ENCODE data around the gene TSPAN9. TPM values are rescaled to one million over a fixed set of nuclear protein-coding genes. Genes with fewer than 3 reads are reported as not detected.

Gene TSPAN9
- total RNA-seq, 1 donor from 2014 or later = 40.9 TPM

DNA sequence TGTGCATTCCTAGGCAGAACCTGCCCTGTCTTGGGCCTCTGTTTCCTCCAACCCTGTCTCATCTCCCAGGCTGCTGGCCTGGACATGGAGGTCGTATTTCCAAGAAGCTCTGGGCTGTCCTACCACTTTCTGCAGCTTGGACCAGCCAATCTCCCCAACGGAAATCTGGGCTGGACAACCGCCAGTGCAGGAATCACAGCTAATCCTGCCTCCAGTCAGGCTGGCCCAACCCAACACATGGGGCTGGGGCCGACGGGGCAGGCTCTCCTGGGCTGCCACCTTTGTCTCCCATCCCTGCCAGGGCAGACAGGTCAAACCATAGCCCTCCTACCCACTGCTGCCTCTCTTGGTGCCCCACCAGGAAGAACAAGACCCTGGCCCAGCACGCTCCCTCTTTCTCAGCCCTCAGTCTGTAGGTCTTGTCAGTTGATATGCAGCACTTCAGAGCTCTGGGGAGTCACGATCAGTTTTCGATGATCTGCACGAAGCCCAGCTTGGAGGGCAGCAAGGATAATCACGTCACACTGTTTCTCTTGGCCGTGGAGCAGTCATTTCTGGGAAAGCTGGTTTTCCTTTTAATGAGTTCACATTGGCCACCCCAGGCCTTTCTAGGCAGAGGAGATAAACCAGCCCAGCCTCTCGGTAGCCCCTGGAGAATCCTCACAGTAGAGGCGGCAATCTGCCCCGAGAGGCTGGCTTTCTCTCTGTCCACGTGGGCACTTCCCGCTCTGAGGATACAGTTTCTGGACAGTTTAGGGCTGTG, 218.6 kb downstream of the TSPAN9 start:
- Mint-ChIP-seq H3K36me3 (ENCODE audit: low read depth, unreplicated experiment) (peaks cover 2% of the 10 kb centered on the region), H3K27me3 (ENCODE audit: low read depth, unreplicated experiment) (peaks cover 51% of the 10 kb centered on the region), H3K4me1 (ENCODE audit: low read depth, unreplicated experiment) (peaks cover 11% of the 10 kb centered on the region), H3K4me3 (ENCODE audit: unreplicated experiment) (no peak overlapping the region), H3K27ac (ENCODE audit: unreplicated experiment) (no peak overlapping the region), H3K9me3 (ENCODE audit: unreplicated experiment) (no peaks in the 10 kb centered on the region)
- Histone ChIP-seq H3K9ac (ENCODE audit: low read length) (no peak overlapping the region), H3K4me3 (ENCODE audit: insufficient read depth, low read depth, low read length) (no peak overlapping the region), H3K79me2 (ENCODE audit: insufficient read depth, low read length) (no peaks in the 10 kb centered on the region), H3K4me1 (ENCODE audit: insufficient read depth, low read length) (peaks cover 21% of the 10 kb centered on the region), H3K9me3 (ENCODE audit: insufficient read depth, low read depth, low read length) (no peaks in the 10 kb centered on the region), H3K27me3 (ENCODE audit: insufficient read depth, low read length) (no peaks in the 10 kb centered on the region), H3K36me3 (ENCODE audit: insufficient read depth, low read length) (no peaks in the 10 kb centered on the region), H2AFZ (ENCODE audit: low read depth, low read length) (no peak overlapping the region), H3K4me2 (ENCODE audit: low read length) (no peak overlapping the region), H3K27ac (ENCODE audit: low read depth, low read length) (no peak overlapping the region), H4K20me1 (ENCODE audit: insufficient read depth, low read length) (no peaks in the 10 kb centered on the region)
- no peak for TF ChIP-seq EZH2 (IDR thresholded peaks at IDR 0.05; ENCODE audit: insufficient read depth, low read length)
- TF ChIP-seq CTCF (IDR thresholded peaks at IDR 0.05; ENCODE audit: insufficient read depth, low read depth, low read length) = no peak
- DNase-seq (ENCODE audit: low read depth) (peak; percentile 10), FAIRE-seq (no peak)

- Histone ChIP-seq H3K27ac (ENCODE audit: low read depth, low read length) (no peak overlapping the region), H3K9me3 (ENCODE audit: insufficient read depth, low read depth, low read length) (no peaks in the 10 kb centered on the region), H3K4me1 (ENCODE audit: insufficient read depth, low read length) (peaks cover 22% of the 10 kb centered on the region), H3K9ac (ENCODE audit: low read length) (no peak overlapping the region), H4K20me1 (ENCODE audit: insufficient read depth, low read length) (no peaks in the 10 kb centered on the region), H2AFZ (ENCODE audit: low read depth, low read length) (no peak overlapping the region), H3K27me3 (ENCODE audit: insufficient read depth, low read length) (no peaks in the 10 kb centered on the region), H3K36me3 (ENCODE audit: insufficient read depth, low read length) (no peaks in the 10 kb centered on the region), H3K4me2 (ENCODE audit: low read length) (no peak overlapping the region), H3K4me3 (ENCODE audit: insufficient read depth, low read depth, low read length) (no peak overlapping the region), H3K79me2 (ENCODE audit: insufficient read depth, low read length) (no peaks in the 10 kb centered on the region)
- Mint-ChIP-seq H3K9me3 (ENCODE audit: unreplicated experiment) (no peaks in the 10 kb centered on the region), H3K27me3 (ENCODE audit: low read depth, unreplicated experiment) (peaks cover 51% of the 10 kb centered on the region), H3K36me3 (ENCODE audit: low read depth, unreplicated experiment) (peaks cover 2% of the 10 kb centered on the region), H3K4me1 (ENCODE audit: low read depth, unreplicated experiment) (peaks cover 11% of the 10 kb centered on the region), H3K27ac (ENCODE audit: unreplicated experiment) (no peak overlapping the region), H3K4me3 (ENCODE audit: unreplicated experiment) (no peak overlapping the region)
- TF ChIP-seq CTCF (IDR thresholded peaks at IDR 0.05; ENCODE audit: insufficient read depth, low read depth, low read length) (no peak), EZH2 (IDR thresholded peaks at IDR 0.05; ENCODE audit: insufficient read depth, low read length) (no peak)
- FAIRE-seq (no peak), DNase-seq (ENCODE audit: low read depth) (no peak)
Measured at GRCh38 chr12:3296409-3296701, 219.2 kb downstream of the TSPAN9 start.

DNA sequence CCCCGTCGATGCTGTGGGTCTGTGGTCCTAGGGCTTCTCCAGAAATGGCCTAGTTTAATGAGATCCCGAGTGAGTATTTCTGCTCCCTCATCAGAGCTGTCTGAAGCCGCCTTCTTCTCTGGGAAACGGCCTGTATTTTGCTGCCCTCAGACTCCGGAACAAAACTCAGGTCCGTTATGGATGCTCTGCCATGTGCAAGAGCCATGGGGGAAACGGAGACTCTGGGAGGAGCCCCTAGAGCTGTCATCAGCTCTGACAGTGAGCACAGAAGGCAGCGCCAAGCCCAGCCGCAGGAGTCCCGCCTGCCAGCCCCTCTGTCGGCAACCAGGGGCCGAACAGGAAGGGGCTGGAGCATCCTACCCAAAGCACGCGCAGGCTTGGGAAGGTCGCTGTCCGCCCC, 221.4 kb downstream of the TSPAN9 start:
- Mint-ChIP-seq H3K4me1 (ENCODE audit: low read depth, unreplicated experiment) (peaks cover 11% of the 10 kb centered on the region), H3K27me3 (ENCODE audit: low read depth, unreplicated experiment) (peaks cover 45% of the 10 kb centered on the region), H3K36me3 (ENCODE audit: low read depth, unreplicated experiment) (peaks cover 2% of the 10 kb centered on the region), H3K4me3 (ENCODE audit: unreplicated experiment) (no peak overlapping the region), H3K27ac (ENCODE audit: unreplicated experiment) (no peak overlapping the region), H3K9me3 (ENCODE audit: unreplicated experiment) (no peaks in the 10 kb centered on the region)
- H3K4me2 ChIP-seq (ENCODE audit: low read length) = no peak overlapping the region
- no peaks in the 10 kb centered on the region for H3K27me3 ChIP-seq (ENCODE audit: insufficient read depth, low read length)
- FAIRE-seq = no peak
- H4K20me1 ChIP-seq (ENCODE audit: insufficient read depth, low read length) = no peaks in the 10 kb centered on the region
- H3K27ac ChIP-seq (ENCODE audit: low read depth, low read length) = no peak overlapping the region
- no peaks in the 10 kb centered on the region for H3K79me2 ChIP-seq (ENCODE audit: insufficient read depth, low read length)
- TF ChIP-seq EZH2 (IDR thresholded peaks at IDR 0.05; ENCODE audit: insufficient read depth, low read length) = no peak
- no peaks in the 10 kb centered on the region for H3K36me3 ChIP-seq (ENCODE audit: insufficient read depth, low read length)
- peaks cover 22% of the 10 kb centered on the region for H3K4me1 ChIP-seq (ENCODE audit: insufficient read depth, low read length)
- H3K9me3 ChIP-seq (ENCODE audit: insufficient read depth, low read depth, low read length) = no peaks in the 10 kb centered on the region
- no peak for DNase-seq (ENCODE audit: low read depth)
- H3K9ac ChIP-seq (ENCODE audit: low read length) = no peak overlapping the region
- H3K4me3 ChIP-seq (ENCODE audit: insufficient read depth, low read depth, low read length) = no peak overlapping the region
- no peak overlapping the region for H2AFZ ChIP-seq (ENCODE audit: low read depth, low read length)
